Stimulated activated CD8-positive, alpha-beta memory T cell treated with anti-CD3 and anti-CD28 coated beads, Interleukin-4, amount 100 ng/mL, for 4 hours (primary cell): Measurements from ENCODE around the gene SOAT1.
"Not testable (repeated sequence)": the region's sequence is repeated elsewhere in the genome, so short reads cannot be mapped to it uniquely, and the experiment has no call there.

ENCODE experiments used
- DNase-seq, 2 donors: peaks; one replicate each; pipeline ENCODE4 v3.0.0-alpha.2; 2020; ENCODE audit warnings: low read depth in 2 of 2, low spot score in 1 of 2

The SOAT1 gene

GRCh38 chr1:179293340-179294327 is at the start of gene SOAT1:
SOAT1 (plus strand) TSS chr1:179293797; CDS start chr1:179302685, 8,888 bp downstream.
- peak; percentile 86 to 90 for DNase-seq

GRCh38 chr1:179245426-179245825 is 48.2 kb upstream of the SOAT1 start:
- not testable (repeated sequence) for DNase-seq

- no peak for DNase-seq
Observed at GRCh38 chr1:179247923-179248322, 45.7 kb upstream of the SOAT1 start.

- DNase-seq = no peak
Observed at GRCh38 chr1:179251675-179252074, 41.9 kb upstream of the SOAT1 start.

GRCh38 chr1:179252606-179253005 is 41.0 kb upstream of the SOAT1 start:
- DNase-seq = no peak

- no peak for DNase-seq
Observed at GRCh38 chr1:179253286-179253972, 40.2 kb upstream of the SOAT1 start.

GRCh38 chr1:179262183-179262582 is 31.4 kb upstream of the SOAT1 start:
- no peak for DNase-seq

GRCh38 chr1:179263121-179263520 is 30.5 kb upstream of the SOAT1 start:
- no peak for DNase-seq

- DNase-seq = no peak
Observed at GRCh38 chr1:179264507-179264906, 29.1 kb upstream of the SOAT1 start.

GRCh38 chr1:179269071-179269470 is 24.5 kb upstream of the SOAT1 start:
- DNase-seq = no peak

GRCh38 chr1:179274424-179274823 is 19.2 kb upstream of the SOAT1 start:
- not testable (repeated sequence) for DNase-seq

GRCh38 chr1:179278920-179279319 is 14.7 kb upstream of the SOAT1 start:
- DNase-seq = no peak

- DNase-seq = no peak
Observed at GRCh38 chr1:179283992-179284391, 9.6 kb upstream of the SOAT1 start.

- no peak for DNase-seq
Observed at GRCh38 chr1:179287946-179288345, 5.7 kb upstream of the SOAT1 start.

GRCh38 chr1:179288977-179289376 is 4.6 kb upstream of the SOAT1 start:
- DNase-seq = no peak

- no peak for DNase-seq
Observed at GRCh38 chr1:179295164-179295755, 1.7 kb downstream of the SOAT1 start.

- DNase-seq = no peak
Observed at GRCh38 chr1:179296356-179297104, 2.9 kb downstream of the SOAT1 start.

- DNase-seq = no peak
Observed at GRCh38 chr1:179297105-179297378, 3.4 kb downstream of the SOAT1 start.

- DNase-seq = peak in 1 of 2 donors; percentile 13
Observed at GRCh38 chr1:179298952-179299351, 5.4 kb downstream of the SOAT1 start.

GRCh38 chr1:179300112-179300511 is 6.5 kb downstream of the SOAT1 start:
- no peak for DNase-seq

GRCh38 chr1:179302070-179302469 is 8.5 kb downstream of the SOAT1 start:
- no peak for DNase-seq
